Osteoblast (primary cell): ENCODE measurements around the gene NFAT5. TPM values are rescaled to one million over a fixed set of nuclear protein-coding genes. Genes with fewer than 3 reads are reported as not detected.
A peak's percentile ranks its signal among the peaks of the same experiment; 100 is the strongest.

Source experiments
- DNase-seq: peaks from one replicate; pipeline ENCODE4 v3.0.0; 2011; ENCODE audit warnings: low spot score, mixed read lengths; ENCODE audit not compliant: insufficient read length; ENCODE audit errors: missing footprints
- H2AFZ ChIP-seq: 2 replicates; pipeline ENCODE4 v1.6.0; 2011; ENCODE audit warnings: mild to moderate bottlenecking, low read length
- H3K27ac ChIP-seq: 2 replicates; pipeline ENCODE4 v1.5.1; 2011; ENCODE audit warnings: mild to moderate bottlenecking, low read depth, low read length, moderate library complexity
- H3K27me3 ChIP-seq: 2 replicates; pipeline ENCODE4 v1.6.0; 2012; ENCODE audit warnings: mild to moderate bottlenecking, control low read depth, inconsistent platforms, low read length, moderate library complexity; ENCODE audit not compliant: insufficient read depth
- H3K36me3 ChIP-seq: 2 replicates; pipeline ENCODE4 v1.5.1; 2011; ENCODE audit warnings: mild to moderate bottlenecking, low read length, control low read depth, moderate library complexity; ENCODE audit not compliant: insufficient read depth
- H3K4me1 ChIP-seq: 2 replicates; pipeline ENCODE4 v1.5.1; 2011; ENCODE audit warnings: mild to moderate bottlenecking, low read length, control low read depth, moderate library complexity; ENCODE audit not compliant: insufficient read depth
- H3K4me2 ChIP-seq: 2 replicates; pipeline ENCODE4 v1.6.0; 2011; ENCODE audit warnings: mild to moderate bottlenecking, low read length; ENCODE audit not compliant: insufficient read depth
- H3K4me3 ChIP-seq: fragments of 200-600 bp; sonication (generic); 3 replicates; pipeline ENCODE4 v1.5.1; 2012; ENCODE audit warnings: mild to moderate bottlenecking, low read length, inconsistent platforms; ENCODE audit not compliant: insufficient read depth
- H3K79me2 ChIP-seq: 2 replicates; pipeline ENCODE4 v1.6.0; 2012; ENCODE audit warnings: mild to moderate bottlenecking, low read length, control low read depth, inconsistent platforms; ENCODE audit not compliant: insufficient read depth
- H3K9me3 ChIP-seq: 2 replicates; pipeline ENCODE4 v1.5.1; 2011; ENCODE audit warnings: low read depth, low read length, control low read depth
- H4K20me1 ChIP-seq: 2 replicates; pipeline ENCODE4 v1.6.0; 2012; ENCODE audit warnings: mild to moderate bottlenecking, low read length, control low read depth; ENCODE audit not compliant: insufficient read depth
- CTCF ChIP-seq: IDR thresholded peaks from 2 replicates; pipeline ENCODE4 v1.5.1; 2011; ENCODE audit warnings: mild to moderate bottlenecking, low read depth, low read length, moderate library complexity; ENCODE audit errors: extremely low read depth
- total RNA-seq: library from RNA; depleted of rRNA; stranded (reverse); fragments of >200 nt; gene quantifications from 2 replicates; pipeline ENCODE4 v1.2.3, GENCODE V29; 2012

The NFAT5 gene
- total RNA-seq, 1 donor = 29.3 TPM

GRCh38 chr16:69522041-69522578 is 43.7 kb upstream of the NFAT5 start:
- Histone ChIP-seq H3K4me2 (no peak overlapping the region), H2AFZ (no peak overlapping the region), H3K4me1 (no peaks in the 10 kb centered on the region), H3K79me2 (no peaks in the 10 kb centered on the region), H3K9me3 (no peaks in the 10 kb centered on the region), H3K36me3 (no peaks in the 10 kb centered on the region), H4K20me1 (no peaks in the 10 kb centered on the region), H3K27ac (no peak overlapping the region), H3K4me3 (no peak overlapping the region), H3K27me3 (no peaks in the 10 kb centered on the region)
- no peak for DNase-seq
- no peak for TF ChIP-seq CTCF

- no peak for DNase-seq
- H3K27me3 ChIP-seq = no peaks in the 10 kb centered on the region
- peak overlapping the region; percentile 16 for H2AFZ ChIP-seq
- no peaks in the 10 kb centered on the region for H3K36me3 ChIP-seq
- H3K27ac ChIP-seq = no peak overlapping the region
- H3K79me2 ChIP-seq = no peaks in the 10 kb centered on the region
- TF ChIP-seq CTCF = no peak
- H3K4me2 ChIP-seq = no peak overlapping the region
- H4K20me1 ChIP-seq = no peaks in the 10 kb centered on the region
- H3K9me3 ChIP-seq = no peaks in the 10 kb centered on the region
- H3K4me3 ChIP-seq = no peak overlapping the region
- H3K4me1 ChIP-seq = no peaks in the 10 kb centered on the region
Measured at GRCh38 chr16:69522732-69523404, 42.9 kb upstream of the NFAT5 start.

GRCh38 chr16:69523566-69524305 is 42.0 kb upstream of the NFAT5 start:
- no peaks in the 10 kb centered on the region for H3K4me1 ChIP-seq
- no peak overlapping the region for H3K4me3 ChIP-seq
- H2AFZ ChIP-seq = no peak overlapping the region
- no peak for DNase-seq
- H3K9me3 ChIP-seq = no peaks in the 10 kb centered on the region
- H3K79me2 ChIP-seq = no peaks in the 10 kb centered on the region
- H3K27me3 ChIP-seq = no peaks in the 10 kb centered on the region
- H3K4me2 ChIP-seq = no peak overlapping the region
- no peaks in the 10 kb centered on the region for H3K36me3 ChIP-seq
- H3K27ac ChIP-seq = no peak overlapping the region
- TF ChIP-seq CTCF = no peak
- H4K20me1 ChIP-seq = no peaks in the 10 kb centered on the region
